Measurements from ENCODE around the gene ATOSB. TPM values are rescaled to one million over a fixed set of nuclear protein-coding genes. Genes with fewer than 3 reads are reported as not detected.

The ATOSB gene
- total and polyA plus RNA-seq, 2 of the 8 experiments (the other 6 are each of a cell fraction or from before 2014, with no cell fraction given) = 6.9 to 10.4 TPM

DNA sequence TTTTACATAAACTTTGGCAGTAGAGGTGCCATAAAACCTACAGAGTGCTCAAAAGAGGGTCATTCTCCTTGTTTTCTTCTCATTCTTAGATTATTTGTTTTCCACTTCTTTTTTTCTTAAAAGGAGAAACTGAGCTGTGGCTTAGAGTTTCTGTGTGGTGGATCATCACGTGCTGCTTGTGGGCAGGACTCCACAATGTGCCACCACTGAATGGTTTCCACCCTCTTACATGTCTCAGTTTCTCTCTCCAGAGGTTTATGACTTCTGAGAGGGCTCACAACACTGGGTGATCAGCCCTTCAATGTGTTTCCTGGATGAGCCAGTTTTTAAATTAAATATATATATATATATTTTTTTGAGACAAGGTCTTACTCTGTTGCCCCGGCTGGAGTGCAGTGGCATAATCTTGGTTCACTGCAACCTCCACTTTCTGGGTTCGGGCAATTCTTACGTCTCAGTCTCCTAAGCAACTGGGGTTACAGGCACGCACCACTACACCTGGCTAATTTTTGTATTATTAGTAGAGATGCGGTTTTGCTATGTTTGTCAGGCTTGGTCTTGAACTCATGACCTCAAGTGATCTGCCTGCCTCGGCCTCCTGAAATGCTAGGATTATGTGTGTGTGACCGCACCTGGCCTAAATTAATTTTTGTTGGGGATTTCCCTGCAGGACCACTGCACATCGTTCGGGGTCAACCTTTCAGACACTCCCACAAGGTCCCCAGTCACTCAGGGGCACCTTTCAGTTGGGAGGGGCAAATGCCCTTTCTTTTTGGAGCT lies 43.0 kb upstream of the ATOSB start (continued):
- TF ChIP-seq USF2 (IDR thresholded peaks at IDR 0.05; ENCODE audit: low read length) = no peak
- no peak for TF ChIP-seq POU5F1 (IDR thresholded peaks at IDR 0.05; ENCODE audit: low read depth, low read length)
- TF ChIP-seq CBX8 (IDR thresholded peaks at IDR 0.05; ENCODE audit: borderline replicate concordance, low read depth, low read length) = no peak
- TF ChIP-seq YY1 (IDR thresholded peaks at IDR 0.05; ENCODE audit: low read depth, low read length) = no peak

Data from H1 (cell line).